ENCODE measurements around the gene ABHD14A.

GRCh38 chr3:51960386-51960785, 14.5 kb upstream of the ABHD14A start:
- TF ChIP-seq CTCF (IDR thresholded peaks at IDR 0.05) (no peak), POLR2AphosphoS5 (IDR thresholded peaks at IDR 0.05; ENCODE audit: insufficient read depth in 1 of 2, low read depth in 1 of 2) (no peak), POLR2A (IDR thresholded peaks at IDR 0.05) (no peak)

Measured in vagina (tissue), 2 donors.